ENCODE data around the gene ADGRL2.

Gene ADGRL2

GRCh38 chr1:81800695-81801650 is at the start of gene ADGRL2:
Gene ADGRL2, plus strand, starts transcription at chr1:81800934. Its CDS starts 36,051 bp downstream, at chr1:81836985.
- peak; percentile 71 for DNase-seq (ENCODE audit: low read depth)

- DNase-seq (ENCODE audit: low read depth) = no peak
Measured at GRCh38 chr1:81752840-81753239, 47.9 kb upstream of the ADGRL2 start.

- DNase-seq (ENCODE audit: low read depth) = no peak
Measured at GRCh38 chr1:81754424-81754823, 46.3 kb upstream of the ADGRL2 start.

- no peak for DNase-seq (ENCODE audit: low read depth)
Measured at GRCh38 chr1:81756872-81757271, 43.9 kb upstream of the ADGRL2 start.

- DNase-seq (ENCODE audit: low read depth) = no peak
Measured at GRCh38 chr1:81757398-81758020, 43.2 kb upstream of the ADGRL2 start.

GRCh38 chr1:81758181-81758580 is 42.6 kb upstream of the ADGRL2 start:
- no peak for DNase-seq (ENCODE audit: low read depth)

- no peak for DNase-seq (ENCODE audit: low read depth)
Measured at GRCh38 chr1:81760477-81761097, 40.1 kb upstream of the ADGRL2 start.

- no peak for DNase-seq (ENCODE audit: low read depth)
Measured at GRCh38 chr1:81775510-81775909, 25.2 kb upstream of the ADGRL2 start.

- DNase-seq (ENCODE audit: low read depth) = no peak
Measured at GRCh38 chr1:81780705-81781454, 19.9 kb upstream of the ADGRL2 start.

- DNase-seq (ENCODE audit: low read depth) = no peak
Measured at GRCh38 chr1:81781749-81782148, 19.0 kb upstream of the ADGRL2 start.

- no peak for DNase-seq (ENCODE audit: low read depth)
Measured at GRCh38 chr1:81792184-81792583, 8.6 kb upstream of the ADGRL2 start.

GRCh38 chr1:81797701-81798100 is 3.0 kb upstream of the ADGRL2 start:
- no peak for DNase-seq (ENCODE audit: low read depth)

GRCh38 chr1:81799939-81800694 is 617 bp upstream of the ADGRL2 start:
- peak; percentile 28 for DNase-seq (ENCODE audit: low read depth)

GRCh38 chr1:81801651-81802456 is 1.1 kb downstream of the ADGRL2 start:
- DNase-seq (ENCODE audit: low read depth) = peak; percentile 22

- peak; percentile 11 for DNase-seq (ENCODE audit: low read depth)
Measured at GRCh38 chr1:81802457-81802706, 1.6 kb downstream of the ADGRL2 start.

GRCh38 chr1:81802707-81803430 is 2.1 kb downstream of the ADGRL2 start:
- peak; percentile 10 for DNase-seq (ENCODE audit: low read depth)

- peak; percentile 29 for DNase-seq (ENCODE audit: low read depth)
Measured at GRCh38 chr1:81803431-81804110, 2.8 kb downstream of the ADGRL2 start.

- DNase-seq (ENCODE audit: low read depth) = no peak
Measured at GRCh38 chr1:81804312-81804711, 3.6 kb downstream of the ADGRL2 start.
